Frontal cortex (tissue), 4 donors: ENCODE results near the gene RUBCNL. TPM values are rescaled to one million over a fixed set of nuclear protein-coding genes. Genes with fewer than 3 reads are reported as not detected.
A peak's percentile ranks its signal among the peaks of the same experiment; 100 is the strongest.
"Not testable (repeated sequence)": the region's sequence is repeated elsewhere in the genome, so short reads cannot be mapped to it uniquely, and the experiment has no call there.

Experiments
- DNase-seq, 2 donors: peaks; one replicate each; pipeline ENCODE4 v3.0.0; 2012; ENCODE audit warnings: low spot score in 2 of 2
- FAIRE-seq: peaks from 2 replicates; lab custom pipeline; 2012; peaks lifted over from hg19 to GRCh38; lab: Jason Lieb, UNC
- total RNA-seq: library from RNA; depleted of rRNA; stranded (reverse); fragments of >200 nt; gene quantifications from one replicate; pipeline ENCODE4 v1.2.3, GENCODE V29; 2014
- donor health status: control.
- donor health status: control.
- donor health status: control.

Gene RUBCNL, protein sequence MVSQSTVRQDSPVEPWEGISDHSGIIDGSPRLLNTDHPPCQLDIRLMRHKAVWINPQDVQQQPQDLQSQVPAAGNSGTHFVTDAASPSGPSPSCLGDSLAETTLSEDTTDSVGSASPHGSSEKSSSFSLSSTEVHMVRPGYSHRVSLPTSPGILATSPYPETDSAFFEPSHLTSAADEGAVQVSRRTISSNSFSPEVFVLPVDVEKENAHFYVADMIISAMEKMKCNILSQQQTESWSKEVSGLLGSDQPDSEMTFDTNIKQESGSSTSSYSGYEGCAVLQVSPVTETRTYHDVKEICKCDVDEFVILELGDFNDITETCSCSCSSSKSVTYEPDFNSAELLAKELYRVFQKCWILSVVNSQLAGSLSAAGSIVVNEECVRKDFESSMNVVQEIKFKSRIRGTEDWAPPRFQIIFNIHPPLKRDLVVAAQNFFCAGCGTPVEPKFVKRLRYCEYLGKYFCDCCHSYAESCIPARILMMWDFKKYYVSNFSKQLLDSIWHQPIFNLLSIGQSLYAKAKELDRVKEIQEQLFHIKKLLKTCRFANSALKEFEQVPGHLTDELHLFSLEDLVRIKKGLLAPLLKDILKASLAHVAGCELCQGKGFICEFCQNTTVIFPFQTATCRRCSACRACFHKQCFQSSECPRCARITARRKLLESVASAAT
- total RNA-seq = 3.3 TPM

GRCh38 chr13:46387064-46387851, at the start of gene RUBCNL:
Gene RUBCNL, minus strand, starts transcription at chr13:46387252. Its CDS starts 14,777 bp downstream, at chr13:46372475.
- DNase-seq (peak; percentile 42 to 55), FAIRE-seq (no peak)

- FAIRE-seq = not testable (repeated sequence)
Observed at GRCh38 chr13:46429558-46429957, 42.5 kb upstream of the RUBCNL start.

GRCh38 chr13:46405457-46405856, 18.4 kb upstream of the RUBCNL start:
- FAIRE-seq (no peak), DNase-seq (no peak)

More at GRCh38 chr13:46429558-46429957, 42.5 kb upstream of the RUBCNL start:
- not testable (repeated sequence) for DNase-seq

- no peak for FAIRE-seq
- no peak for DNase-seq
Observed at GRCh38 chr13:46404733-46405100, 17.7 kb upstream of the RUBCNL start.

GRCh38 chr13:46403851-46404732, 17.0 kb upstream of the RUBCNL start:
- no peak for DNase-seq
- no peak for FAIRE-seq

GRCh38 chr13:46402178-46402577, 15.1 kb upstream of the RUBCNL start:
- no peak for FAIRE-seq
- DNase-seq = no peak

GRCh38 chr13:46401432-46401831, 14.4 kb upstream of the RUBCNL start:
- DNase-seq (no peak), FAIRE-seq (no peak)

- no peak for DNase-seq
- no peak for FAIRE-seq
Observed at GRCh38 chr13:46396341-46396740, 9.3 kb upstream of the RUBCNL start.

DNA sequence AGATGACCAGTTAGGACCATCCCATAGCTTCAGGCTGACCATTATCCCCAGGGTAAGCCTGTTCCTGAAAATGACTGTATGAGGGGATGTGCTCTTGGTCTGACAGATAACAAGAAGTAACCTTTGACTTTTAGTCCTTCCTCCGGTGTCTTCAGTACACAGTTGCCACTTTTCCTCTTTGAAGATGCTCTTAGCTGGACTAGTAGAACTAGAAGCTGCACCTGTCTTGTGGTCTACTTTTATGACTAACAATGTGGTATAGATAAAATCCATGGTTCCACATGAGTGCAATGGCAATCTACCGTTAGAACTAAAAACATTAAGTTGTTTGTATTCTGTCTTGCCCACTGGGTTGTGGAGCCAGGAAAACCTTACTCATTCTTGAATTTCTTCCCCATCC, 5.9 kb upstream of the RUBCNL start:
- no peak for DNase-seq
- FAIRE-seq = no peak

GRCh38 chr13:46389457-46390451, 2.7 kb upstream of the RUBCNL start:
- DNase-seq (peak; percentile 59 to 79), FAIRE-seq (peak; percentile 91)

DNA sequence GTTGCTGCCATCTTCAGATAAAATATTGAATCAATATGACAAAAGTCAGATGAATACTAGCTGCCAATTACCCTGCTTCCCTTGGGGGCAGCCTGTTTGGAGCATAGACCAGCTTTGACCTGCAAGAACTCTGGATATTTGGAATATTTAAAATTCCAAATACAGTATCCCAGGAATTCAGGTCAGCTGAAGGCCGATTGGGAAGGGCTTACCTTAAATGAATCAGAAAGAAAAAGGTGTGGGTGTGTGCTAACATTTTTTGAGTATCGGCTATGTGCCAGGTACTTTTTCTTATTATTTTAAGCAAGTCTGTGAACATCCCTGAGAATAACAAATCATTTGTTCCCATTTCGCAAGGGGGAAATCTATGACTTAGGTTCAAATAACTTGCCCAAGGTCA, 1.8 kb upstream of the RUBCNL start:
- FAIRE-seq = no peak
- DNase-seq = no peak

- DNase-seq (no peak), FAIRE-seq (no peak)
Observed at GRCh38 chr13:46388308-46388707, 1.3 kb upstream of the RUBCNL start.

- DNase-seq (peak in 1 of 2 donors; percentile 15), FAIRE-seq (no peak)
Observed at GRCh38 chr13:46386392-46387063, 524 bp downstream of the RUBCNL start.

DNA sequence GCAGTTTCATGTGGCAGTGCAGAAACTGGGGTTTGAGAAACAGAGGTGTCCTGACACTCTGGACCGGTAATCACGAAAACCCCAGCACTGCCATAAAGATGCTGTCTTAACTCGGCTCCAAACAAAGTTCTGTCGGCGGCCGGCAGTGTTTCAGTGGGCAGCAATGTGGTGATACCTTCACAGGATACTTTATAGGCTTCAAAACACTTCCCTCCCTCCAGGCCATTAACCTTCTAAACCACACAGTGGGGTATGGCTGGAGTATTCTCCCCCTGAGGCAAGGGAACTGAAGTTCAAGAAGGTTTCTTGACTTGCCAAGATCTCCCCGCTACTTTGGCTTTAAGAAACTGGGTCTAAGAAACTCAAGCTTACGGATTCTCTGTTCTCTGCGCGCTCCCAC, 1.1 kb downstream of the RUBCNL start:
- FAIRE-seq (no peak), DNase-seq (peak in 1 of 2 donors; percentile 12)

GRCh38 chr13:46383383-46383782, 3.7 kb downstream of the RUBCNL start:
- FAIRE-seq = no peak

DNA sequence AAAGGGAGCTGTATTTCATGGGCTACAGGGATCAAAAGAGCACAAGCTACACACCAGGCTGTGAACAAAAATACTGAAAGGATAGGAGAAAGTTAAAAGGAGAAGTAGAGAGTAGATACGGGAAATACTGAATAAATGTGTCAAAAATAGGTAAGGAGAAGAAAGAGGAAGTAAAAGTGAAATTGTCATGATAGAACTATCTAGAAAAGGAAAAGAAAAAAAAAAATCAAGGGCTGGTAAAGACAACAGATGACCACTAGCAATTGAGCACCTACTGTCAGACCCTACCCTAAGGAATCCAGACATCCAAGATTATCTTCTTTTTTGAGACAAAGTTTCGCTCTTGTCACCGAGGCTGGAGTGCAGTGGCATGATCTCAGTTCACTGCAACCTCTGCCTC, 4.8 kb downstream of the RUBCNL start:
- FAIRE-seq = no peak
- no peak for DNase-seq

More at GRCh38 chr13:46383383-46383782, 3.7 kb downstream of the RUBCNL start:
- no peak for DNase-seq

DNA sequence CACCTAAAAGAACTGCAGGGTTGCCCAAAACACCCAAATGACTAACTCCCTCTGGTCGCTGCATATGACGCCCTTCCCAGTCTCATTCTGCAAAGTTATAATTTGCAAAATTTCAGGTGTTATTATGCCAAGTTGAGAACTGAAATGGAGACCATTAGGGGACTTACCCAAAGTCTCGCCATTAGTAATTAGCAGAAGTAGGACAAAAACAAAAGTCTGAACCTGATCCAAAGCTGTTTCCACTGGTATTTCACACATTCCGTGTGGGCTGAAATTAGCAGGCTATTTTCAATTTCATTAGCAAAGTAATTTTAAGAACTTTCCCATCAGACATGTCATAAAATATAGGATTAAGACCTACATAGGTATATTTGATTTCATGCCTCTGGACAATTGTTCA, 6.8 kb downstream of the RUBCNL start:
- DNase-seq (no peak), FAIRE-seq (no peak)

GRCh38 chr13:46379611-46380010, 7.4 kb downstream of the RUBCNL start:
- DNase-seq (no peak), FAIRE-seq (no peak)
